IMR-90 (cell line): ENCODE measurements around the gene CSE1L. TPM values are rescaled to one million over a fixed set of nuclear protein-coding genes. Genes with fewer than 3 reads are reported as not detected.

Source experiments
- ATAC-seq: fragments of 200-7000 bp; cut with Tn5 transposase; 2 replicates; pipeline ENCODE4 v1.9.1; 2020; ENCODE audit warnings: low read depth, mild to moderate bottlenecking, moderate library complexity
- BruUV-seq: library from RNA; stranded (reverse); fragments of 400-500 nt; replicated peaks from 2 replicates; lab custom pipeline; 2021; lab: Mats Ljungman, UMichigan
- CTCF ChIA-PET: fragments of 300-600 bp; formaldehyde crosslinking; extraction: SDS; loops from one replicate; lab custom pipeline; 2021; ENCODE audit warnings: antibody characterized with exemption; lab: Yijun Ruan, JAX
- POLR2A ChIA-PET: fragments of 300-600 bp; sonication (Branson Sonifier 250); formaldehyde crosslinking; loops from one replicate; lab custom pipeline; 2022; ENCODE audit warnings: antibody characterized with exemption; ENCODE audit not compliant: unreplicated experiment; lab: Charles Lee
- DNase-seq: peaks from one replicate; pipeline ENCODE4 v3.0.0; 2013
- H2AFZ ChIP-seq: replicated peaks from 2 replicates; pipeline ENCODE3; 2013; ENCODE audit warnings: low read length, mild to moderate bottlenecking; ENCODE audit not compliant: poor library complexity
- H2AK5ac ChIP-seq: 2 replicates; pipeline ENCODE4 v1.6.1; 2013; ENCODE audit warnings: low read depth, low read length, inconsistent platforms
- H2AK9ac ChIP-seq: replicated peaks from 2 replicates; pipeline ENCODE3; 2013; ENCODE audit warnings: mild to moderate bottlenecking, low read depth, low read length, moderate library complexity; ENCODE audit not compliant: poor library complexity
- H2BK120ac ChIP-seq: 2 replicates; pipeline ENCODE4 v1.6.1; 2013; ENCODE audit warnings: low read depth, low read length, inconsistent platforms
- H2BK15ac ChIP-seq: 3 replicates; pipeline ENCODE4 v1.6.1; 2013; ENCODE audit warnings: low read depth, low read length, inconsistent platforms
- H2BK20ac ChIP-seq: 2 replicates; pipeline ENCODE4 v1.6.1; 2013; ENCODE audit warnings: low read depth, mild to moderate bottlenecking, inconsistent platforms, low read length, moderate library complexity
- H2BK5ac ChIP-seq: 2 replicates; pipeline ENCODE4 v1.6.1; 2013; ENCODE audit warnings: mild to moderate bottlenecking, low read depth, low read length, inconsistent platforms; ENCODE audit not compliant: poor library complexity, severe bottlenecking
- H3K14ac ChIP-seq: replicated peaks from 2 replicates; pipeline ENCODE4 v1.6.1; 2013; ENCODE audit warnings: low read depth, low read length, inconsistent platforms
- H3K18ac ChIP-seq: 2 replicates; pipeline ENCODE4 v1.6.1; 2013; ENCODE audit warnings: low read depth, low read length, control low read depth
- H3K23ac ChIP-seq: 2 replicates; pipeline ENCODE4 v1.6.1; 2013; ENCODE audit warnings: low read depth, low read length, inconsistent platforms
- H3K27ac ChIP-seq: 2 replicates; pipeline ENCODE4 v1.5.1; 2013; ENCODE audit warnings: mild to moderate bottlenecking, control low read depth, low read length; ENCODE audit not compliant: insufficient read depth
- H3K27me3 ChIP-seq: 2 replicates; pipeline ENCODE4 v1.6.1; 2013; ENCODE audit warnings: low read length; ENCODE audit not compliant: control insufficient read depth, insufficient read depth
- H3K36me3 ChIP-seq: 2 replicates; pipeline ENCODE4 v1.6.1; 2013; ENCODE audit warnings: low read length, mixed read lengths; ENCODE audit not compliant: control insufficient read depth, insufficient read depth
- H3K4ac ChIP-seq: 2 replicates; pipeline ENCODE4 v1.6.1; 2013; ENCODE audit warnings: low read depth, low read length, inconsistent platforms
- H3K4me1 ChIP-seq: 2 replicates; pipeline ENCODE4 v1.6.1; 2013; ENCODE audit warnings: low read length, mixed read lengths; ENCODE audit not compliant: control insufficient read depth, insufficient read depth
- H3K4me2 ChIP-seq: 2 replicates; pipeline ENCODE4 v1.6.1; 2013; ENCODE audit warnings: low read depth, mild to moderate bottlenecking, control low read depth, low read length, moderate library complexity
- H3K4me3 ChIP-seq: 2 replicates; pipeline ENCODE4 v1.5.1; 2013; ENCODE audit warnings: low read depth, mild to moderate bottlenecking, control low read depth, low read length, moderate library complexity; ENCODE audit not compliant: insufficient read depth
- H3K56ac ChIP-seq: 2 replicates; pipeline ENCODE4 v1.6.1; 2013; ENCODE audit warnings: low read length, inconsistent platforms; ENCODE audit not compliant: insufficient read depth; ENCODE audit errors: extremely low read depth
- H3K79me1 ChIP-seq, 2 experiments: 2 replicates each; pipeline ENCODE4 v1.6.1; 2013; ENCODE audit warnings: low read length in 2 of 2, inconsistent platforms in 1 of 2, low read depth in 1 of 2
- H3K9ac ChIP-seq: 2 replicates; pipeline ENCODE4 v1.6.1; 2013; ENCODE audit warnings: low read depth, low read length, control low read depth
- H3K9me1 ChIP-seq: 2 replicates; pipeline ENCODE4 v1.6.1; 2013; ENCODE audit warnings: low read length, inconsistent platforms; ENCODE audit not compliant: insufficient read depth
- H3K9me3 ChIP-seq: 2 replicates; pipeline ENCODE4 v1.6.1; 2013; ENCODE audit warnings: low read length; ENCODE audit not compliant: control insufficient read depth, insufficient read depth
- H4K20me1 ChIP-seq: 2 replicates; pipeline ENCODE4 v1.6.1; 2013; ENCODE audit warnings: low read length, inconsistent platforms; ENCODE audit not compliant: insufficient read depth
- H4K5ac ChIP-seq: 2 replicates; pipeline ENCODE4 v1.6.1; 2013; ENCODE audit warnings: mild to moderate bottlenecking, low read depth, low read length, control low read depth
- H4K8ac ChIP-seq, 2 experiments: 2 replicates each; pipeline ENCODE4 v1.6.1; 2013; ENCODE audit warnings: low read depth in 2 of 2, low read length in 2 of 2, control low read depth in 1 of 2, inconsistent platforms in 1 of 2
- H4K91ac ChIP-seq: 2 replicates; pipeline ENCODE4 v1.6.1; 2013; ENCODE audit warnings: low read depth, low read length, inconsistent platforms; ENCODE audit not compliant: insufficient read depth
- CTCF ChIP-seq: conservative IDR thresholded peaks from 2 replicates; pipeline ENCODE4 v1.5.1; 2012; ENCODE audit warnings: mild to moderate bottlenecking, low read depth, low read length, improper control_type of control experiment
- ELK1 ChIP-seq: fragments of 150-350 bp; IDR thresholded peaks from 2 replicates; pipeline ENCODE4 v1.6.1; 2016; ENCODE audit warnings: low read depth, mild to moderate bottlenecking, low read length, moderate library complexity, borderline replicate concordance
- FOS ChIP-seq: fragments of 150-350 bp; IDR thresholded peaks from 2 replicates; pipeline ENCODE4 v1.6.1; 2016; ENCODE audit warnings: low read depth, low read length
- RAD21 ChIP-seq: IDR thresholded peaks from 2 replicates; pipeline ENCODE4 v1.6.1; 2012; ENCODE audit warnings: low read length, improper control_type of control experiment
- USF2 ChIP-seq: fragments of 150-350 bp; IDR thresholded peaks from 2 replicates; pipeline ENCODE4 v1.6.1; 2017; ENCODE audit warnings: mild to moderate bottlenecking, antibody characterized with exemption, low read length, low read depth
- WGBS, 2 experiments: methylation state at CpG; one replicate each; pipeline versions ENCODE4 v1.1.5 to v1.1.7; 2013; ENCODE audit warnings: missing lambda C conversion rate in 2 of 2; ENCODE audit not compliant: insufficient read length in 1 of 2; ENCODE audit errors: extremely low coverage in 2 of 2; 5-methylcytosine and 5-hydroxymethylcytosine counted together
- dilution Hi-C: fragments of 300-500 bp; cut with HindIII; formaldehyde crosslinking; loops from one replicate; pipeline ENCODE4 v1.14.3; 2018; ENCODE audit warnings: low sequenced_read_pairs; ENCODE audit not compliant: unreplicated experiment
- in situ Hi-C: fragments of 300-500 bp; cut with MboI; formaldehyde crosslinking; loops from 3 replicates; pipeline ENCODE4 v1.14.3; 2019; ENCODE audit warnings: low sequenced_read_pairs, inconsistent platforms, mixed read lengths
- intact Hi-C: fragments of 100-400 bp; cut with micrococcal nuclease; formaldehyde crosslinking; loops from 2 replicates; pipeline ENCODE4 v1.10.0; 2022
- polyA plus RNA-seq, 3 experiments: library from polyadenylated mRNA; depleted of rRNA; stranded (reverse); fragments of >200 nt; gene quantifications; 2 replicates each; pipeline ENCODE4 v1.2.3, GENCODE V29; 2012; ENCODE audit warnings: low replicate concordance in 1 of 3
- total RNA-seq: library from RNA; depleted of rRNA; stranded (reverse); fragments of >200 nt; gene quantifications from 2 replicates; pipeline ENCODE4 v1.2.3, GENCODE V29; 2012

The CSE1L gene
- total and polyA plus RNA-seq, 2 of the 4 experiments (the other 2 are of a cell fraction): 34.3 to 81.7 TPM

GRCh38 chr20:49028684-49029083, 17.4 kb upstream of the CSE1L start:
- no peak overlapping the region for H2AFZ ChIP-seq
- H2AK5ac ChIP-seq: no peak overlapping the region
- H3K9me1 ChIP-seq: no peaks in the 10 kb centered on the region
- no peak overlapping the region for H3K4me3 ChIP-seq
- no peak overlapping the region for H3K4ac ChIP-seq
- no peaks in the 10 kb centered on the region for H3K27me3 ChIP-seq
- H3K18ac ChIP-seq: no peak overlapping the region
- H3K14ac ChIP-seq: no peak overlapping the region
- no peak overlapping the region for H3K56ac ChIP-seq
- no peak overlapping the region for H3K23ac ChIP-seq
- H2BK15ac ChIP-seq: no peak overlapping the region
- H2BK20ac ChIP-seq: no peak overlapping the region
- DNase-seq (peak; percentile 41), ATAC-seq (peak; percentile 87)
- H2AK9ac ChIP-seq: no peak overlapping the region
- H3K9ac ChIP-seq: no peak overlapping the region
- no peak overlapping the region for H4K8ac ChIP-seq
- no peaks in the 10 kb centered on the region for H4K20me1 ChIP-seq
- no peak overlapping the region for H2BK120ac ChIP-seq
- in situ Hi-C loops: no loop called here
- no peak overlapping the region for H2BK5ac ChIP-seq
- H3K4me1 ChIP-seq: peaks cover 1% of the 10 kb centered on the region; the same call in 1 of the 2 replicates
- ChIA-PET POLR2A (no interaction called here), CTCF (interaction anchor here (0.6 to 1.0 kb wide), 2 partner anchors 10 to 13 kb away, joined by 3 read pairs; no protein-coding TSS in a partner anchor)
- 0 out of 2 replicates have a peak overlapping the region, but pooled peaks have one; percentile 5 for H3K27ac ChIP-seq
- H4K91ac ChIP-seq: no peak overlapping the region
- H3K4me2 ChIP-seq: no peak overlapping the region
- no peaks in the 10 kb centered on the region; a peak in 1 of 4 replicates for H3K79me1 ChIP-seq
- intact Hi-C loops: no loop called here
- no peak overlapping the region for H4K5ac ChIP-seq
- 70% methylated on average over 2 of the region's 2 CpGs; no CpG with 5 or more reads in 1 of the 2 experiments for WGBS, 2 experiments
- dilution Hi-C loops: no loop called here
- peaks cover 36% of the 10 kb centered on the region for H3K36me3 ChIP-seq
- BruUV-seq: no TSS peak
- H3K9me3 ChIP-seq: no peaks in the 10 kb centered on the region
- no peak for TF ChIP-seq ELK1
- peak; percentile 35 for TF ChIP-seq CTCF
- TF ChIP-seq FOS: no peak
- no peak for TF ChIP-seq USF2
- peak; percentile 25; the same call in 1 of the 2 replicates for TF ChIP-seq RAD21
